BJ (cell line): ENCODE results near the gene ASAP2. TPM values are rescaled to one million over a fixed set of nuclear protein-coding genes. Genes with fewer than 3 reads are reported as not detected.

ENCODE experiments used
- CTCF ChIA-PET: fragments of 350-600 bp; formaldehyde crosslinking; extraction: SDS; loops from one replicate; lab custom pipeline; 2021; ENCODE audit warnings: antibody characterized with exemption, inconsistent platforms; lab: Yijun Ruan, JAX
- POLR2A ChIA-PET: fragments of 300-600 bp; sonication (Branson Sonifier 250); formaldehyde crosslinking; extraction: SDS; loops from one replicate; lab custom pipeline; 2021; ENCODE audit warnings: antibody characterized with exemption; lab: Charles Lee
- DNase-seq: peaks from one replicate; pipeline ENCODE4 v3.0.0-alpha.2; 2011; ENCODE audit warnings: low read depth
- H3K27me3 ChIP-seq: 2 replicates; pipeline ENCODE4 v1.6.0; 2011; ENCODE audit warnings: low read length; ENCODE audit not compliant: control insufficient read depth, insufficient read depth
- H3K36me3 ChIP-seq: 2 replicates; pipeline ENCODE4 v1.5.1; 2011; ENCODE audit warnings: low read length; ENCODE audit not compliant: control insufficient read depth, insufficient read depth
- H3K4me3 ChIP-seq: 2 replicates; pipeline ENCODE4 v1.5.1; 2011; ENCODE audit warnings: low read depth, mild to moderate bottlenecking, control low read depth, low read length
- CTCF ChIP-seq: IDR thresholded peaks from 2 replicates; pipeline ENCODE4 v1.5.1; 2011; ENCODE audit warnings: low read depth, mild to moderate bottlenecking, control low read depth, inconsistent platforms, low read length, moderate library complexity; ENCODE audit not compliant: insufficient read depth
- polyA plus RNA-seq: library from polyadenylated mRNA; depleted of rRNA; stranded (reverse); fragments of >200 nt; gene quantifications from 2 replicates; pipeline ENCODE4 v1.2.3, GENCODE V29; 2011

Gene ASAP2
- polyA plus RNA-seq, 1 experiment: 14.1 TPM

GRCh38 chr2:9221223-9221622 lies 14.6 kb downstream of the ASAP2 start:
- Histone ChIP-seq H3K27me3 (no peaks in the 10 kb centered on the region), H3K36me3 (no peaks in the 10 kb centered on the region; the same call in 1 of the 2 replicates), H3K4me3 (no peak overlapping the region)
- ChIA-PET POLR2A (no interaction called here), CTCF (interaction anchor here (0.7 to 1.0 kb wide), 2 partner anchors 8 to 12 kb away, joined by 3 to 4 read pairs; no protein-coding TSS in a partner anchor)
- DNase-seq: no peak
- no peak for TF ChIP-seq CTCF

- H3K36me3 ChIP-seq: no peaks in the 10 kb centered on the region
- TF ChIP-seq CTCF: no peak
- POLR2A ChIA-PET: no interaction called here
- no peak overlapping the region for H3K4me3 ChIP-seq
- no peaks in the 10 kb centered on the region for H3K27me3 ChIP-seq
- CTCF ChIA-PET: interaction anchor here (1.2 kb wide), 1 partner anchor 111 kb away, joined by 3 read pairs; no protein-coding TSS in a partner anchor
- no peak for DNase-seq
Observed at GRCh38 chr2:9222239-9222892, 15.8 kb downstream of the ASAP2 start.

GRCh38 chr2:9222893-9223287 lies 16.3 kb downstream of the ASAP2 start:
- DNase-seq: no peak
- CTCF ChIA-PET: interaction anchor here (1.0 to 1.2 kb wide), 2 partner anchors 81 to 111 kb away, joined by 3 read pairs; no protein-coding TSS in a partner anchor
- POLR2A ChIA-PET: no interaction called here
- Histone ChIP-seq H3K36me3 (no peaks in the 10 kb centered on the region), H3K27me3 (no peaks in the 10 kb centered on the region), H3K4me3 (no peak overlapping the region)
- no peak for TF ChIP-seq CTCF

- Histone ChIP-seq H3K4me3 (no peak overlapping the region), H3K27me3 (no peaks in the 10 kb centered on the region), H3K36me3 (no peaks in the 10 kb centered on the region)
- POLR2A ChIA-PET: no interaction called here
- no peak for DNase-seq
- CTCF ChIA-PET: no interaction called here
- TF ChIP-seq CTCF: no peak
Observed at GRCh38 chr2:9225806-9226205, 19.2 kb downstream of the ASAP2 start.

GRCh38 chr2:9226458-9227380 lies 20.1 kb downstream of the ASAP2 start:
- no peaks in the 10 kb centered on the region for H3K27me3 ChIP-seq
- ChIA-PET CTCF (interaction anchor here (0.6 to 0.8 kb wide), 2 partner anchors 145 to 335 kb away, joined by 3 to 4 read pairs; no protein-coding TSS in a partner anchor), POLR2A (no interaction called here)
- no peak for TF ChIP-seq CTCF
- no peak for DNase-seq
- no peaks in the 10 kb centered on the region for H3K36me3 ChIP-seq
- H3K4me3 ChIP-seq: no peak overlapping the region
